T-helper 1 cell treated with Interleukin-12 subunit alpha and Interleukin-12 subunit beta and Interleukin-4 antibody, amounts not matched to agents 30 μg/mL and 1 μg/mL, for 36 hours (primary cell): Measurements from ENCODE around the gene BEAN1.

ENCODE experiments used
- H3K27ac Mint-ChIP-seq: one replicate; pipeline ENCODE4 v1.8.0; 2021; ENCODE audit warnings: mild to moderate bottlenecking, mixed read lengths
- H3K27me3 Mint-ChIP-seq: one replicate; pipeline ENCODE4 v1.8.0; 2021; ENCODE audit warnings: low read depth, mixed read lengths
- H3K36me3 Mint-ChIP-seq: one replicate; pipeline ENCODE4 v1.8.0; 2021; ENCODE audit warnings: low read depth, mixed read lengths
- H3K4me1 Mint-ChIP-seq: one replicate; pipeline ENCODE4 v1.8.0; 2021; ENCODE audit warnings: low read depth, mixed read lengths
- H3K4me3 Mint-ChIP-seq: one replicate; pipeline ENCODE4 v1.8.0; 2021; ENCODE audit warnings: mild to moderate bottlenecking, moderate library complexity, mixed read lengths
- H3K9me3 Mint-ChIP-seq: one replicate; pipeline ENCODE4 v1.8.0; 2021; ENCODE audit warnings: mixed read lengths

The BEAN1 gene

DNA sequence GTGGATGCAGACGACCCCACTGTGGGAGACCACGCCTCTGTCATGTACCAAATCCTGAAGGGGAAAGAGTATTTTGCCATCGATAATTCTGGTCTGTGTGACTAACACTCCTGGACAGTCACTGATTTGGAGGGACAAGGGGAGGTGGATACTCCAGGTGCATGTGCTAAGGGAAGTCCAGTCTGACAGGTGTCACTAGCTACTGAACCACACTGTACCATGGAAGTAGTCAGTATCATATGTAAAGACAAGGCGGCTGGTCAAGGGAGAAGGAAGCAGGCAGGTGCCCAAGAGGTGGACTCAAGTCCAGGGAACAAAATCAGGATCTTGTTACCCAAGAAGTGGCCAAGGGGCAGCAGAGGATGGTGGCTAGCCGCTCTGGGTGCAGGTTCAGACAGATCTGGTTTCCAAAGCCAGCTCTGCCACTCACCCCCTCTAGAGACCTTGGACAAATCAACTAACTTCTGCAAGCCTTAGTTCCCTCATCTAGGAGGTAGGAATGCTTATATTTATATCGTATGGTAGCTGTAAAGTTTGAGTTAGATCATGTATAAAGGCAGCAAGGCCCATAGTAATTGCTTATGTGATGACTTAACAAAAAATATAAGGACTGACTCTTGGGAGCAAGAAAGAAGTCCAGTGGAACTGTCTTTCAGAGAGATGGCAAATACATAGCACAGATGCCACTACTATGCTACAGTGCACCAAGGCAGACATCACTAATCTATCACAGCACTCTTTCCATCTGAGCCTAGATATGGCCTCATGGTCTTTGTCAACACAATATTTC, 38.5 kb upstream of the BEAN1 start:
- peaks cover 3% of the 10 kb centered on the region for H3K27me3 Mint-ChIP-seq
- H3K36me3 Mint-ChIP-seq = no peaks in the 10 kb centered on the region
- no peak overlapping the region for H3K4me3 Mint-ChIP-seq
- no peaks in the 10 kb centered on the region for H3K4me1 Mint-ChIP-seq
- H3K9me3 Mint-ChIP-seq = no peaks in the 10 kb centered on the region
- H3K27ac Mint-ChIP-seq = no peak overlapping the region

DNA sequence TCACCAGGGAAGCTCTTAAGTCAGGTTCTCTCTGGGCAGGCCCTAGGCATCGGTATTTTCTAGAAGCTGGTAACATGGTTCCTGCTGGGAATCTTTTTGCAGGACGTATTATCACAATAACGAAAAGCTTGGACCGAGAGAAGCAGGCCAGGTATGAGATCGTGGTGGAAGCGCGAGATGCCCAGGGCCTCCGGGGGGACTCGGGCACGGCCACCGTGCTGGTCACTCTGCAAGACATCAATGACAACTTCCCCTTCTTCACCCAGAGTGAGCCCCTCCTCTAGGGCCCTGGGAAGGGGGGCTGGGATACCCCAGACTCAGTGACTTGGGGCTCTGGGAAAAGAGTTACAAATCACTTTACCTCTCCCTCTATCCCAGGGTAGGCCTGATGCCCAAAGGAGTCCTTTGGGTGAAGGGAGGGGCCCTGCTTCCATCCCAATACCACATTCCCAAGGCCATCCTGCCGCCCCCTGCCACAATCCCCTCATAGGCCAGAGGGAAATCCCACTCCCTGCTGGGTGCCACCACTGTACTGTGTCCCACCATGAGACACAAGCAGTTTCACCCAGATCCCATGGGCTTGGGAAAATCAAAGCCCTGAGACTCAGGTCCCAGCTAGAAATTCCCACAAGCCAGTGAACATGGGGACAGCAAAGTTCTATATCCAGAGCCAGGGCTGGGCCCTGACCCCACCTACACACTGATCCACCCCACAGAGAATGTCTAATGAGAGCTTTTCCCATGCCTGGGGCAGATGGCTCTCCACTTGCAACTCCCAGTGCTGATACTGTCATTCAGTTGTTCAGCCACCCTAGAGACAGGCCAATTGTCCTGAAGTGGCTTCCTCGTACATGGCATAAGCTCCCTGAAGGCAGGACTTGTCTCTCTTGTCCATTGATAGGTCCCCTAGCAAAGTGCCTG, 37.6 kb upstream of the BEAN1 start:
- no peaks in the 10 kb centered on the region for H3K36me3 Mint-ChIP-seq
- H3K9me3 Mint-ChIP-seq = no peaks in the 10 kb centered on the region
- peaks cover 7% of the 10 kb centered on the region for H3K27me3 Mint-ChIP-seq
- H3K4me3 Mint-ChIP-seq = no peak overlapping the region
- no peak overlapping the region for H3K27ac Mint-ChIP-seq
- no peaks in the 10 kb centered on the region for H3K4me1 Mint-ChIP-seq

DNA sequence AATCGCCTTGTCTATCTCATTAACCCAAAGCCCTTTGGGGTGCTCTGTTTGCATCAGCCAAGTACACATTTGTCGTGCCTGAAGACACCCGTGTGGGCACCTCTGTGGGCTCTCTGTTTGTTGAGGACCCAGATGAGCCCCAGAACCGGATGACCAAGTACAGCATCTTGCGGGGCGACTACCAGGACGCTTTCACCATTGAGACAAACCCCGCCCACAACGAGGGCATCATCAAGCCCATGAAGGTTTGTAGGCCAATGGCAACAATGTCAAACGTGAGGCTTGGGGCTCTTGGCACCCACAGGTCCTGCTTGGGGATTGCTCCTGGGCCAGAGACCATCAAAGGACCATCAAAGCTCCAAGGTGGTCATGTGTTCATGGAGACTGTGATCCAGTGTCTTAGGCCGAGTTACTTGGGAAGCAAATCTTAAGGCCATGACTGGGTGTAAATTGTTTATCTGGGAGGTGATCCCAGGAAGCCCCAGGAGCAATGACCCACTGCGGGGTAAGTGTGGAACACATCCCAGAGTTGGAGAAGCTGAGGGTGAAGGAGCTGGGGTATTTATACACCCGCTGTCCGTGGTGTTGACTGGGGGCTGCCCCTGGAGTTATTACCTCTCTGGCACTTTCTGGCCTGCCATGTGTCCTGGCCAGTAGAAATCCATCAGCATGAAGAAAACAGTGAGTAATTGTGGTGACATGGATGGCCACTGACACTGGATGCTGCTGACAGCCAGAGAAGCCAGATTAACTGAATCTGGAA, 36.6 kb upstream of the BEAN1 start:
- Mint-ChIP-seq H3K27ac (no peak overlapping the region), H3K4me3 (no peak overlapping the region), H3K4me1 (no peaks in the 10 kb centered on the region), H3K36me3 (no peaks in the 10 kb centered on the region), H3K9me3 (no peaks in the 10 kb centered on the region), H3K27me3 (peaks cover 15% of the 10 kb centered on the region)

DNA sequence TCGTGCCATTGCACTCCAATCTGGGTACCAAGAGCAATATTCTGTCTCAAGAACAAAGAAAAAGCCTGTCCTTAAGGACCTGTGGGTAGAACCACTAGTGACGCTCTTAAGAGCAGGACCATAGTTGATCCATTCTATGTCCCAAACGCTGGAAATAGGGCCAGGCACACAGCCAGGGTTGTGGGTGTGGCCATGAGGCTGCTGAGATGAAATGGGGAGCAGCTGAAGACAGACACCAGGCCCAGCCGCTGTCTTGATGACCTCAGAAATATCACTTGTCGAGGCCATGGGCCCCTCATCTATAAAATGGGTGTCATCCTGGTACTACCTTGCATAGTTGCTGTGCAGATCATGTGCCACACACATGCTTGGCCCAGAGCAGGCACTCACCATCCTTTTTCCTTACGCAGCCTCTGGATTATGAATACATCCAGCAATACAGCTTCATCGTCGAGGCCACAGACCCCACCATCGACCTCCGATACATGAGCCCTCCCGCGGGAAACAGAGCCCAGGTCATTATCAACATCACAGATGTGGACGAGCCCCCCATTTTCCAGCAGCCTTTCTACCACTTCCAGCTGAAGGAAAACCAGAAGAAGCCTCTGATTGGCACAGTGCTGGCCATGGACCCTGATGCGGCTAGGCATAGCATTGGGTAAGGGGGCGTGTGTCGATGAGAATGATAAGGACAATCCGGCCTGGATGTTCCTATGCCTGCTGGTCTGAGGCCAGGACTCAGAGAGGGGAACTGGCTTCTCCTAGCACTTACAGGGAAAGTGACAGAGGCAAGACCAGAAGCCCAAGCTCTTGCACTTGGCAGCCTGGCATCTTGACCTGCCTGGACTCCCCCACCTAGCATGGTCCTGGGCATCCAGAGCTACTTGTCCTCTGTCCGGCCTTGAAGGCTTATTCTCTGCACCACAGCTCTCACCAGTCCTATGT, 35.1 kb upstream of the BEAN1 start:
- H3K36me3 Mint-ChIP-seq = no peaks in the 10 kb centered on the region
- no peaks in the 10 kb centered on the region for H3K9me3 Mint-ChIP-seq
- no peak overlapping the region for H3K27ac Mint-ChIP-seq
- H3K4me1 Mint-ChIP-seq = no peaks in the 10 kb centered on the region
- no peak overlapping the region for H3K4me3 Mint-ChIP-seq
- H3K27me3 Mint-ChIP-seq = peaks cover 28% of the 10 kb centered on the region

DNA sequence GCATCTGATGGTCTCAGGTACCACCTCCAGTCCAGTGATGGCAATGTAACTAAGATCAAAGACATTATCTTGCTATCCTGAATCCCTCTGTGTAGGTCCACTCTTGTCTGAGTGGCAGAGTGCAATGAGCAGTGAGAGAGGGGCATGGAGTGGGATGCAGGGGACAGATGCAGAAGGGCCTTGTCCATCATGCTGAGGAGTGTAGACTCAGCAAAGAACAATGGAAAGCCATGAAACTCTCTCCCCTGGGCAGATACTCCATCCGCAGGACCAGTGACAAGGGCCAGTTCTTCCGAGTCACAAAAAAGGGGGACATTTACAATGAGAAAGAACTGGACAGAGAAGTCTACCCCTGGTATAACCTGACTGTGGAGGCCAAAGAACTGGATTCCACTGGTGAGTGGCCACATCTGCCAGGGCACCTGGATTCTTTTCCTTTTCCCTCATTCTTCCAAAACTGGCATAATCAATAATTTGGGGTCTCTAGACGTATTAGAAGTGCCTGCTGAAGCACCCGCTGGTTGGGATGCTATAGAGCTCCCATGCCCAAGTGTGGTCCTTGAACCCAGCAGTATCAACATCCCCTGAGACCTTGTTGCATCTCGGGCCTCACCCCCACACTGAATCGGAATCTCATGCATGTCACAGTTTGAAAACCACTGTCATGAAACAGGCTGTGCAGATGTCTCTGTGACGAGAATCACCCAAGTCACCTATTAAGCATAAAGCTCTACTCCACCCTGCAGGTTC, 31.1 kb upstream of the BEAN1 start:
- no peak overlapping the region for H3K4me3 Mint-ChIP-seq

DNA sequence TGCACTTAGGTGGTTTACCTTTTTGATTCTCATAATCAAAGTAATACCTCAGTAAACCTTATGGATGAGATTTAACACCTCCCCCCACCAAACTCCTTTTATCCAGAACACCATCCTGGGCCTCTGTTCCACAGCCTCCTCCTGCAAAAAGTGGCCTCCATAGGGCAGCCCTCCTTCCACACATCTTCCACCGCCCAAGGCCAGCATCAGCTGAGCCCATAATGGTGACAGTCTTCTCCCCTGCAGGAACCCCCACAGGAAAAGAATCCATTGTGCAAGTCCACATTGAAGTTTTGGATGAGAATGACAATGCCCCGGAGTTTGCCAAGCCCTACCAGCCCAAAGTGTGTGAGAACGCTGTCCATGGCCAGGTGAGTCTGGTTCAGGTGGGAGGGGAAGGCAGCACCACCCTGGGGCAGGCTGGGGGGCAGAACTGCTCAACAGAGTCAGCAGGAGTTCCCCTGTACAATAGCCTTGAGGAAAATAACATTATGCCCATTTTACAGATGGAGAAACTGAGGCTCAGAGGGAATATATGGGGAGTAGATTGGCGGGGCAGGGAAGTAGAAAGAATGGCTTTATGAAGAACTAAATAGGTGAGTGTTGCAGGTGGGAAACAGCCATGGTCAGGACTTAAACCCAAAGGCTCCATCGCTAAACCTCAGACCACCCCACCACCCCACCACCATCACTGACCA, 29.2 kb upstream of the BEAN1 start:
- peaks cover 35% of the 10 kb centered on the region for H3K27me3 Mint-ChIP-seq
- H3K27ac Mint-ChIP-seq = no peak overlapping the region
- no peaks in the 10 kb centered on the region for H3K4me1 Mint-ChIP-seq
- H3K4me3 Mint-ChIP-seq = no peak overlapping the region
- no peaks in the 10 kb centered on the region for H3K36me3 Mint-ChIP-seq
- no peaks in the 10 kb centered on the region for H3K9me3 Mint-ChIP-seq

More for the DNA sequence above, 31.1 kb upstream of the BEAN1 start:
- Mint-ChIP-seq H3K9me3 (no peaks in the 10 kb centered on the region), H3K27me3 (peaks cover 35% of the 10 kb centered on the region), H3K4me1 (no peaks in the 10 kb centered on the region), H3K27ac (no peak overlapping the region), H3K36me3 (no peaks in the 10 kb centered on the region)

DNA sequence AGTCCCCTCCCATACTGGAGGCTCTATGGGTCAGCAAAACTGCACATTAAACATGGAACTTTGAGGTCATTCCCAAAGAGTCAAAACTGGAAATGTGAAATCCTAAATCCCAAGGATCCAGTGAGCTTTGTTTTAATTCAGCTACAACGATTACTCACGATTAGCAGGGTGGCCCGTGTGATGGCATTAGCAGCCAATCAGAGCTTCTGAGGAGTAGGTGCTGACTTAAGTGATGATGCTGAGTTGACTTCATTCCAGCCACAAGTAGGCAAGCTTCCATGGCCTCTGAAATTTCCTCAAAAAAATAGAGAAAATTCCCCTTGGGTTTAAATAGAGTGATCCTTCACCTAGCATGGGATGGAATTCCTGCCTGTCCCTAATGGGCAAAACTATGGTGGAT, 28.1 kb upstream of the BEAN1 start:
- no peaks in the 10 kb centered on the region for H3K36me3 Mint-ChIP-seq
- peaks cover 37% of the 10 kb centered on the region for H3K27me3 Mint-ChIP-seq
- H3K27ac Mint-ChIP-seq = no peak overlapping the region
- H3K4me1 Mint-ChIP-seq = no peaks in the 10 kb centered on the region
- no peaks in the 10 kb centered on the region for H3K9me3 Mint-ChIP-seq
- H3K4me3 Mint-ChIP-seq = no peak overlapping the region

DNA sequence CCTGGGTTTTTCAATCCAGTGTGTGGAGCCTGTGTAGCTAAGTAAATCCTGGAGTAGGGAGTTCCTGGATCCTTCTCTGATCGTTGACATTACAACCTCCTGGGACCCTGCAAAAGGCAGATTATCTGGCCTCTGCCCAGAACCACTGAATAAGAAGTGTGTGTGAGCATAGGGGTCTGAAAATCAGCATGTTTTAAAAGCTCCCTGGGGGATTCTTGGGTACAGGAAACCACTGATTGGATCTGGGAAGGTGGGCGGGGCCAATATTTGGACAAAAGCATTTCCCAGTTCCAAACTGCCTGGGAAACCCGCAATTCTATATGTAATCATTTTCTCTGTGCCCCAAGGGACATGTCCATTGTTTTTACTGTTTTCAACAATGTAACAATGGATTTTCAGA, 27.2 kb upstream of the BEAN1 start:
- Mint-ChIP-seq H3K27me3 (peaks cover 33% of the 10 kb centered on the region), H3K9me3 (no peaks in the 10 kb centered on the region), H3K4me3 (no peak overlapping the region), H3K4me1 (no peaks in the 10 kb centered on the region), H3K36me3 (no peaks in the 10 kb centered on the region), H3K27ac (no peak overlapping the region)

DNA sequence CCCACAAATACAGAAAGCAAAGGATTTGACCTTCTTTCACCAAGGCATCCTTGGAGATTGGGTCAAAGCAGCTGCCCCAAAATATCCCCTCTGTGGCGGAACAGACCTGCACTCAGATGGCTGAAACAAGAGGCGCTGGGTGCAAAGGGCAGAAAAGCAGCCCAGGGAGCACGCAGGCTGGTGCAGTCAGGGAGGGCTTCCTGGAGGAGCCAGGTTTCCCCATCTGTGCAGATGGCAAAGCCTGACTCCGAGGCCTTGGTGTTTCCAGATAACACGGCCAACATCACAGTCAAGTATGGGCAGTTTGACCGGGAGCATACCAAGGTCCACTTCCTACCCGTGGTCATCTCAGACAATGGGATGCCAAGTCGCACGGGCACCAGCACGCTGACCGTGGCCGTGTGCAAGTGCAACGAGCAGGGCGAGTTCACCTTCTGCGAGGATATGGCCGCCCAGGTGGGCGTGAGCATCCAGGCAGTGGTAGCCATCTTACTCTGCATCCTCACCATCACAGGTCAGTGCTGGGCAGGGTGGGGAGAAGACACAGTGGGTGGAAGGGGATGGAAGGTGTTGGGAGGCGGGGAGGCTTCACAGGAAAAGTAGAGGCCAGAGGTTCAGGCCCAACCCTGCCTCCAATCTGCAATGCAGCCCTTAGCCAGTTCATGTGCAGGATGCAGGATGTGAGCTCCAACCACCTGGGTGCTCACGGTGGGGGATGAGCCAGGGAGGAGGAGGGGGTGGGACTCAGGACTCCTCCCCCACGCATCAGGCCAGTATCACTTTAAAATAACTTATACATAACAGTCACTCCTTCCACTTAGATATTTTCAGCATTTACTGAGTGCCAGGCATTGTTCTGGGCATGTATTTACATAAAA, 26.4 kb upstream of the BEAN1 start:
- Mint-ChIP-seq H3K27me3 (peaks cover 35% of the 10 kb centered on the region), H3K36me3 (no peaks in the 10 kb centered on the region), H3K4me1 (no peaks in the 10 kb centered on the region), H3K27ac (no peak overlapping the region), H3K9me3 (no peaks in the 10 kb centered on the region), H3K4me3 (no peak overlapping the region)

DNA sequence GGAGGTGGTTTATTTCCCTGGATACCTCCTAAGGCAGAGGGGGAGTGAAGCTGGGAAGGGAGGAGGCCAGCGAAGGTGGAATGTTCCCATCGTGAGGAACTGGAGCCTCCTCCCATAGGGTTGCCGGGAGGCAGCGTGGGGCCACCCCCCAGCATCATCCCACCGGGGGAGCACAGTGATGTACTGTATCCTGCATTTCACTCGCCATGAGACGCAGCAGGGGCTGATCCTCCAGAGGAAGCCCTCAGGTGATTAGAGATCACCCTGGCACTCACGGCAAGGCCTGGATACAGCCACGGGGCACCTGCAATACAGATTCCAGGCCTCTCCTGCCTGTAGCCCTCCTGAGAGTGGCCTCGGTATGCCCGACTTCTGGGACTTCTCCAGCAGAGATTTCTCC, 25.5 kb upstream of the BEAN1 start:
- Mint-ChIP-seq H3K27ac (no peak overlapping the region), H3K27me3 (peaks cover 33% of the 10 kb centered on the region), H3K9me3 (no peaks in the 10 kb centered on the region), H3K36me3 (no peaks in the 10 kb centered on the region), H3K4me1 (no peaks in the 10 kb centered on the region), H3K4me3 (no peak overlapping the region)

DNA sequence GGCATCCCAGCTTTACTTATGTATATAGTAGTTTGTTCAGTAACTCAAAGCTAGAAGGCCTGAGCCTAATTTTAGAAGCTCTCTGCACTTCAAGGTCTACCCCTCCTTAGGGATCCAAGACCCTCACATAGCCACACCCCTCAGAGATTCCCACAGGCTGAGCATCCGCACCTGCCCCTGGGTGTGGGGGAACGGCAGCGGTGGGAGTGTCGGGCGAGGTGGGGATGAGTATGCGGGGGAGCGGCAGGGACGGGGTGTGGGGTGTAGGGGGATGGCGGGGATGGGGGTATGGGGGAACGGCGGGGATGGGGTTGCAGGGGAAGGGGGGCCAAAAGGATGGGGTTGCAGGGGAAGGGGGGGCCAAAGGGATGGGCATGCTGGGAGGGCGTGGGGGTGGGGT, 24.9 kb upstream of the BEAN1 start:
- H3K9me3 Mint-ChIP-seq = no peaks in the 10 kb centered on the region
- H3K4me3 Mint-ChIP-seq = no peak overlapping the region
- no peaks in the 10 kb centered on the region for H3K36me3 Mint-ChIP-seq
- peaks cover 4% of the 10 kb centered on the region for H3K4me1 Mint-ChIP-seq
- H3K27ac Mint-ChIP-seq = no peak overlapping the region
- H3K27me3 Mint-ChIP-seq = peaks cover 31% of the 10 kb centered on the region

DNA sequence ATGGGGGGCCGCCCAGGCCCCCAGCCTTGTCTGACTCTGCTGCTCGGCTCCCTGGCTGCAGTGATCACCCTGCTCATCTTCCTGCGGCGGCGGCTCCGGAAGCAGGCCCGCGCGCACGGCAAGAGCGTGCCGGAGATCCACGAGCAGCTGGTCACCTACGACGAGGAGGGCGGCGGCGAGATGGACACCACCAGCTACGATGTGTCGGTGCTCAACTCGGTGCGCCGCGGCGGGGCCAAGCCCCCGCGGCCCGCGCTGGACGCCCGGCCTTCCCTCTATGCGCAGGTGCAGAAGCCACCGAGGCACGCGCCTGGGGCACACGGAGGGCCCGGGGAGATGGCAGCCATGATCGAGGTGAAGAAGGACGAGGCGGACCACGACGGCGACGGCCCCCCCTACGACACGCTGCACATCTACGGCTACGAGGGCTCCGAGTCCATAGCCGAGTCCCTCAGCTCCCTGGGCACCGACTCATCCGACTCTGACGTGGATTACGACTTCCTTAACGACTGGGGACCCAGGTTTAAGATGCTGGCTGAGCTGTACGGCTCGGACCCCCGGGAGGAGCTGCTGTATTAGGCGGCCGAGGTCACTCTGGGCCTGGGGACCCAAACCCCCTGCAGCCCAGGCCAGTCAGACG, 24.4 kb upstream of the BEAN1 start:
- Mint-ChIP-seq H3K27me3 (peaks cover 31% of the 10 kb centered on the region), H3K9me3 (no peaks in the 10 kb centered on the region), H3K27ac (no peak overlapping the region), H3K36me3 (no peaks in the 10 kb centered on the region), H3K4me3 (no peak overlapping the region), H3K4me1 (peaks cover 5% of the 10 kb centered on the region)
